NCI-H2081 (cell line): ENCODE measurements around the gene PATL2.
"Not testable (repeated sequence)": the region's sequence is repeated elsewhere in the genome, so short reads cannot be mapped to it uniquely, and the experiment has no call there.

Experiments
- DNase-seq, 2 experiments: peaks; one replicate each; lab custom pipeline; 2025; lab: John Stamatoyannopoulos, UW

PATL2 gene

DNA sequence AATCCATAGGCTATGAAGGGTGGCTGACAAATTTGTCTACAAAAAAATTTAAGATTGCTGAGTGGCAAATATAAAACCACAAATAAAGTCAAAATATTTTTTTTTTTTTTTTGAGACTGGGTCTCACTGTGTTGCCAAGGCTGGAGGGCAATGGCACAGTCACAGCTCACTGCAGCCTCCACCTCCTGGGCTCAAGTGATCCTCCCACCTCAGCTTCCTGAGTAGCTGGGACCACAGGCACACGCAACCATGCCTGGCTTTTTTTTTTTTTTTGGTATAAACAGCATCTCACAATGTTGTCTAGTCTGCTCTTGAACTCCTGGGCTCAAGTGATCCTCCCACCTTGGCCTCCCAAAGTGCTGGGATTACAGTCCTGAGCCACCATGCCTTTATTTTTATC, 20.9 kb downstream of the PATL2 start:
- DNase-seq: not testable (repeated sequence)

GRCh38 chr15:44689318-44689717, 21.8 kb downstream of the PATL2 start:
- not testable (repeated sequence) for DNase-seq

GRCh38 chr15:44682809-44683682, 28.1 kb downstream of the PATL2 start:
- peak; percentile 8 to 45 for DNase-seq

GRCh38 chr15:44682211-44682610, 28.9 kb downstream of the PATL2 start:
- no peak for DNase-seq

DNA sequence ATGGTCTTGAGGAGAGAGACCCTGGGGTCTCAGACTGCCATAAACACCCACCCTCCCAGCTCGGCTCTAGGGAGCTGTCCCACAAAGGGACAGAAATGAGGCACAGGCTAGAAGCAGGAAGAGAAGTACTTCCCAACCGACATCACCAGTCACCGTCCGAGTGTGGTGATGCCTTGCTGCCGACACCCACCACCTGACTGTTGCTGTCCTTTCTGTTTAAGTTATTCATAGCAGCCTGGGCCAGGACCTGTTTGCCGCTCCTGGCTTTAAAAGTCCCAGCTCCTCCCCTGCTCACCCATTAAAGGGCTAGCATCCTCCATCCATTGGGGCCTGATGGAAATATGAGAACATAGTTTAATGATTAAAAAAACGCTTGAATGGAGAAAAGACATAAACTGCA, 34.4 kb downstream of the PATL2 start:
- DNase-seq: no peak

- DNase-seq: no peak
These were observed 35.2 kb downstream of the PATL2 start for GRCh38 chr15:44675911-44676310.

DNA sequence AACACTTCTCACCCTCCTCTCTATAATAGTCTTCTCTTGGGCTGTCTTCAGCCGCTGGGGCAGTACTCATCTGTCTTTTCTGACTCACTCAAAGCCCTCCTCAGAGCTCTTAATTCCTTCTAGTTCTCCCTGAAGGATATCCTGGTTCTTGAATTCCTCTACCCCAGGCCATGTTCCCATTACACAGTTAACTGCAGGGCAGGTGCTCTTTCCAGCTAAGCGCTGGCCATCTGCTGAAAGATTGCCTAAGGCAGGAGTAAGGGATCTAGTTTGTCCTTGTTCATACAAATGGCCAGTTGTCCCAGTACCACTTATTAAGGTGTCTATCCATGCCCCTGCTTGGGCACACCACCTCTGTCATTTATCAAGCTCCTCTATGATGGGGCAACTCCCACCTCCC, 37.5 kb downstream of the PATL2 start:
- no peak for DNase-seq

DNA sequence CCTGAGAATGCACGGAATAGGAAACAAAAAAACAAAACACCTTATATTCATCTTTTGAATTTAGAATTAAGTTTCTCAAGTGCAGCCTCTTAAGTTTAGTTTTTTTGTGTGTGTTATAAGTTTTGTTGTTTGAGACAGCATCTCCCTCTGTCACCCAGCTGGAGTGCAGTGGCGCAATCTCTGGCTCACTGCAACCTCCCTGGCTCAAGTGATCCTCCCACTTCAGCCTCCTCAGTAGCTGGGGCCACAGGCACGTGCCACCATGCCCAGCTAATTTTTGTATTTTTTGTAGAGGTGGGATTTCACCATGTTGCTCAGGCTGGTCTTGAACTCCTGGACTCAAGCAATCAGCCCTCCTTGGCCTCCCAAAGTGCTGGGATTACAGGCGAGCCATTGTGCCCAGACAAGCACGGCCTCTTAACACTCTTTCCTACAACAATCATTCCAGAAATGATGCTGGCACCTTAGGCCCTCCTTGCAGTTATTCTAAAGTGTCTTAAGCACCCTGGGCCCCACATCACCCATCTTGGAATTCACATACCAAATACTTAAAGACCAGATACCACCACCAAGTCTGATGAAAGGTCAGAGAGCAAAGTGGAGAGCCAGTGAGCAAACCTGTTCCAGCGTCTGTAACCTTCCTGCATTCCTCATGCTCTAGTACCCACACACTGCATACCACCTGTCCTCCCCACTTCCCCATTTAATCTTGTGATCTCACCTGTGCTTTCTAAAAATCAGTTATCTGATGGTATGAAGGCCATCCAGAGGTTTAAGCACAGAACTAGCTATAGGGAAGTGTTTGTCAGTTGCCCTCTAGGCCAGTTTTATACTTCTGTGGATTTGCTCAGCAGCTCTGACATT, 40.8 kb downstream of the PATL2 start:
- no peak for DNase-seq

- DNase-seq: no peak
These were observed 42.2 kb downstream of the PATL2 start for GRCh38 chr15:44668921-44669320.

DNA sequence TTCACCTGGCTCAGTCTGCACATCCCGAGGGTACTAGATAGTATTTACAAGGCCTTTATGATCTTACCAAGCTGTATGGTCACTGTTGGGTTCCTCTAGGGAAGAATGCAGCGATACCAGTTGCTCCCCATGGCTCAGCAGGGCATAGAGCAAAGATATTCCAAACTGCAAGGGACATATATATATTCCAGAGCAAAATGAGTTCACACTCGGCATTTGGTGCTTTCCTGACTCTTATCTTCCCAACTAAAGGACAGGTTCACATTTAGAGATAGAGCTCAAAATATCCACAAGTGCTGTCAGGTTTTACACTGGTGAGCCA, 44.1 kb downstream of the PATL2 start:
- no peak for DNase-seq

DNA sequence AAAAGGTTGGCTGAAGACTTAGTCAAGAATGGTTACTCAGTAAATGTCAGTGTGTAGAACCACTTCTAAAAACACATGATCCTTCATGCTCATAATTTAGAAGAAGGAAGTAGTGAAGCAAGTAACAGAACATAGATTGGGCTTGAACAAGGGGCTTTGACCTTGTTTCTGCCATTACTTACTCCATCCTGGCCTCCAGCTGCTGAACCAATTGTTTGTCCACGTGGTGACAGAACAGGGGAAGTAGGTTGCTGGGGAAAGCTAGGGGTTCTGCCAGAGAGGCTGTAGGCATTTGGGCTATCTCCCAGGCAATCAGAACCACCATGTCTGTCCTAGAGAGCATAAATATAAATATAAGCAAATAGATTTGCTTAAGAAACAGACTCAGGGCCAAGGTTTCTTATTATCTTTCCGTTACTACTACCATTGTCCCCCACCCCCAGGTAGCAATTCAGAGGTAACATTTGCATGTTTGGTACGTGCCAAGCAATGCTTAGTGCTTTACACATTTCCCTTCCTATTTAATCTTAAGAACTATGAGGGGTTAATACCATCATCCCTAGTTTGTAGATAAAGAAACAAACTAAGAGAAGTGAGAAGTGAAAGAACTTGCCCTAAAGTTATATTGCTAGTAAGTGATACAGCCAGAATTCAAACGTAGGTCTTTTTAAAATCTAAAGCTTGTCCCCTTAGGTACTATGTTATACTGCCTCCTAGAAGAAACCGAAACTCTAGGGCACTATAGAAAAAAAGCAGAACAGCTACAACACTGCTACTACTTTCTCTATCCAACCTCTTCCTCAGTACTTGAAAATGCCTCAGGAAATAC, 44.7 kb downstream of the PATL2 start:
- DNase-seq: no peak

DNA sequence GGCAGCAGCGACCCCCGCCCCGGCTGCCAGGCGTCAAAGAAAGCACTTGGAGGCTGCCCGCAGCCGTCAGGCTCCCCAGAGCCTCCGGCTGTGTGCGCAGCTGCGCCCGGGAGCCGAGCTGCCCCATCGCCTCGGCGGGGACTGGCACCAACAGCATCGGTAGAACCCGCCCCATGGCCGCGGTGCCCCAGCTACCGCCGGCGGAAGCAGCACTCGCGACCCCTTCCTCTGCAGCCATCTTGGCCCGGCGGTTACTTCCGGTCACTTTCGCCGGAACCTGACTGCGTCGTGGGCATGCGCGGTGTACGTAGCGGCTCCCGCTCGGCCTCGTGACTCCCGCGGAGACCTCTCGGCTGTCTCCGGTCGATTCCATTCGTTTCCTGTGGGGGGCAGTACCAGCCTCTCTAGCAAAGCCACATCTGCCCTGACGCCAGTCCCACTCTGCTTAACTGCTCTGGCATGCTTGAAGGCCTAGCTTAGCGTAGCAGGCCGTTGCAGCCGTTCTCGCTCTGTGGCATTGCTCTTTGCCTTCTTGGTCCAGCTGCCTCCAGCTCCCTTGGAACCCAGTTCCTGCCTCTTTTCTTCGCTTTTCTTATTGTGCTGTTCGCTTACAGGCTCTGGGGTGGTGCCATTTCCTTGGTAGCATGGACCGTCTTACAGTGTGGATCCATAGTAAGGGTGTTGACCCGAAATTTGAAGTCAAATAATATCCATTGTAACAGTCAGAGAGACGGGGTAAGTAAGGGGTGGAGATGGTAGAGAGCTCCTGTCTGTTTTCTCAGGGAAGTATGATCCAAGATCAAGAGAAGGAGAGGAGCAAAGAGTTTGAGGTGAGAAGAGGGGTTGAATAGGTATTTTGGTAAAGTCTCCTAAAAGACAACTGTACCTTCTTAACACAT, 47.5 kb downstream of the PATL2 start, which contains the start of gene SPG11:
Gene SPG11 (minus strand): TSS at position 253 of the 899 bp plus-strand sequence. CDS start 15 bp downstream, at position 238.
- DNase-seq: peak; percentile 97

- DNase-seq: peak; percentile 60 to 70
These were observed 48.4 kb downstream of the PATL2 start for GRCh38 chr15:44662478-44663409.

DNA sequence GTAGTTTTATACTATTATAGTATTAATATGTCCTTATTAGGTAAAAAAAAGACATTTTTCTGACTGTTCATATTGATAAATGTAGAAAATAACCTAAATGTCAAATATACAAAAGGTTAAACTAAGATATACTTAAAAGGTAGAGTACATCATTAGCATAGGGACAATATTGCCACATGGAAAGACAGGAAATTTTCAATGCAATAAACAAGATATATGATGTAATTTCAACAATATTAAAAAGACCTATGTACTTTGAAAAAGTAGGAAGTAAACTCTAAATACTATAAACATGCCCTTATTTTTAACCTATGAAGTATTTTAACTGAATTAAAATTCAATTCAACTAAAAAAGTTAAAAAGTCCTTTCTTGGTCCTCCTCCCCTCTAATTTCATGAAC, 49.5 kb downstream of the PATL2 start:
- DNase-seq: no peak

DNA sequence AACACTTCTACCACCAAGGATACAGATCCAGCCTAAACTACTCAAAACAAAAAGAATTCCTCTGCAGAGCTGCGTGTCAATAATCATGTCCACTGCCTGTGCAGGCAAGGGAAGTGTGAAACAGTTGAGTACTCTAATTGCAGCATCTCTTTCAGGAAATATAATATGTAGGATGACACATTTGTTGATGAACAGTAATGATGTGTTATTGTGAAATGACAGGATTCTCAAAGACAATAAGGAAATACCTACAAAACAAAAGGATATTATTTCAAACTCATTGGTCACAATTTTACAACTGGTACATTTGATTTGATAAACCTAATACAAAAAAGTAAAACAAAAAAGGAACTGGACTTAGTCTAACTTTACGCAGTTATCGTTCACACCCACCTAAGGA, 52.1 kb downstream of the PATL2 start:
- no peak for DNase-seq

GRCh38 chr15:44657378-44657777, 53.7 kb downstream of the PATL2 start:
- peak in 1 of 2 experiments; percentile 27 for DNase-seq

DNA sequence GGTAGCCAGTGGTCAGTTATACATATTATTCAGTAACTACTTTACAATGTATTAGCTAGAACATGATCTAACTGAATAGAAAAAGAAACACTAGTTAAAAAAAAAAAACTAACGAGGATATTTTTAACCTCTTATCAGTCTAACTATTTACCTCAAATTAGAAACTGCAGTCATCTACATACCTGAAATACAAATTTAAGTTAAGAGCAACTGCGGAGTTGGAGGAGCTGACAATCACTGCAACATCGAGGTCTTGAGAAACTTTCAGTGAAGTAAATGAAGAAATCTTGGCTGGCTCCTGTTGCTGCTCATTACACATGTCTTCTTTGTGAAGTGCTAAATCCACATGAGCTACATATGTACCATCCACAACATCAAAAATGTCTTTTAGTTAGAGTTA, 54.2 kb downstream of the PATL2 start:
- DNase-seq: no peak

DNA sequence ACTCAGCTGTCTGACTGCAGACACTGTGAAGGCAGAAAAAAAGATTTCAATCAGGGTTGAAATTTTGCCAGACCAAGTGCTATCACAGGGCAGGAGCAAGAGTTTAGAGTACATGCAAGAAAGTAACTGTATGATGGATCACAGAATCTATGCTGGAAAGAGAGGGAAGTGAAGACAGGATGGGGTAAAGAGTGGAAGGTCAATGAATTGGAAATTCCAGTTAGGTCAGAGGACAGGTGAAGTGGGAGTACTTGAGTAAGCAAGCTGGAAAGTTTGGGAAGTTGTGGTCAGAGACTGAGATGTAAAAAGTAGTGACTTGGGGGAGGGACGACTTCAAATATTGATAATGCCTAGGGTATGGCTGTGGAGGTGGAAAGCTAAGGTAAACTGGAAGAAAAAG, 54.8 kb downstream of the PATL2 start:
- no peak for DNase-seq

DNA sequence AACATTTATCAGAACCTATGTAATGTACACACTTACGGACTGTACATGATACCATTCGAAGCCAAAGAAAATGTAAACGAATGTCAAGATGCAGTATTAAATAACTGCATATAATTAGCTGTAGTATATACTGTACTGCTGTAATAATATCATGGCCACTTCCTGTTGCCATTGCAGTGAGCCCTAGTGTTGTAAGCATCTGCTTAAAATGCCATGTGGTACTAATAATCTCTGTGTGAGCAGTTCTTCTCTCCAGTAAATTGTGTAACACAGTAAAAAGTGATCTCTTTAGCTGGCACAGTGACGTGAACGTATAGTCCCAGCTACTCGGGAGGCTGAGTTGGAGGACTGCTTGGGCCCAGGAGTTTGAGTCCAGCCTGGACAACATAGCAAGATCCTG, 56.3 kb downstream of the PATL2 start:
- DNase-seq: no peak

DNA sequence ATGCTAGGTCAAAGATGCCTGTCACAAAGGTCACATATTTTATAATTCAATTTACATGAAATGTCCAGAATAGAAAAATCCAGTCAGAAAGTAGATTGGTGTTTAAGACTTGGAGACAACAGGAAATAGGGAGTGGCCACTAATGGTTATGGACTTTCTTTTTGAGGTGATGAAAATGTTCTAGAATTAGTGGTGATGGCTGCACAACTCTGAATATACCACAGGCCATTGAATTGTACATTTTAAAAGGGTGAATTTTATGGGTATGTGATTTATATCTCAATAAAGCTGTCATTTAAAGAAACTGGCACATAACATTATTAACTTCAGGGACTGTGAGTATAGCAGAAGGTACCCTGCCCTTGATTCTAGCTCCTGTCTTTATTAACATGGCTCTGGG, 63.5 kb downstream of the PATL2 start:
- DNase-seq: no peak
